A673 (cell line): ENCODE results near the gene CBX8.

Experiments used
- EZH2 ChIP-seq: fragments of 200-600 bp; sonication (generic); IDR thresholded peaks from 2 replicates; pipeline ENCODE4 v1.6.1; 2017; ENCODE audit warnings: borderline replicate concordance, low read depth, mild to moderate bottlenecking, mixed read lengths, antibody characterized with exemption, low read length; ENCODE audit not compliant: poor library complexity, severe bottlenecking
- TF ChIP-seq, protein P1 (sequence below): fragments of 300-800, 200-600 bp; sonication (generic); conservative IDR thresholded peaks from 2 replicates; pipeline ENCODE4 v1.5.1; 2017; ENCODE audit warnings: low read depth, mild to moderate bottlenecking, antibody characterized with exemption, low read length, moderate library complexity, mixed read lengths

DNA sequence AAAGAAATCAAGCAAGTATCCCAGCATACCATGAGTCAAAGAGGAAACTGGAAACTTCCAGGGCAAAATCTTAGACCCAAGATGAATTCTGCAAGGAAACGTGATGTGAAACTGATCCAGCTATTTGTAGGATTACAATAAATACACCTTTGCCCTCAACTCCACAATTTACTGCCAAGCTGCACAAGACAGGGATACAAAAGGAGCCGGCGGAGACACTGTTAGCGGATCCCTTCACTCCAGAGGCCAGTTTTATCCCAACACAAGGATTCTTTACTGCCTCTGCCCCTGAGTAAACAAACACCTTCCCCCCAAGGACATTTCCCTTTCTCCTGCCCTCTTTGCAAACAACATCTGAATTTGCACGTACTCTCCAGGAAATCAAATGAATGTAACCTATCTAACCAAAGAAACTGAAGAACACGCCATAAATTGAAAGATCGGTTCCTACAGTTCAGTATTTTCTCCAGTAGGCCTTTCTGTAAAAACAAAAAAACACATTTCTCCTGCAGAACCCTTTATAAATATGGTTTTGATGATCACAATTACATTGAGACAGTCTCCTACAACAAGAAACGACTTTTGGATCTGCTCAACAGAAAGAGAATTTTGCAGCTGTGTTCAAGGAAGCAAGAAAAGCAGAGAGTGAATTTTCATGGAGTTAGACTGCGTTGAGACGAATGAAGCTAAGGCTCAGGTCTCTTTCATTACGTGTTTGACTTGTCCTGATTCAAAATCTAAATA lies 20.3 kb downstream of the CBX8 start:
- TF ChIP-seq, protein P1, sequence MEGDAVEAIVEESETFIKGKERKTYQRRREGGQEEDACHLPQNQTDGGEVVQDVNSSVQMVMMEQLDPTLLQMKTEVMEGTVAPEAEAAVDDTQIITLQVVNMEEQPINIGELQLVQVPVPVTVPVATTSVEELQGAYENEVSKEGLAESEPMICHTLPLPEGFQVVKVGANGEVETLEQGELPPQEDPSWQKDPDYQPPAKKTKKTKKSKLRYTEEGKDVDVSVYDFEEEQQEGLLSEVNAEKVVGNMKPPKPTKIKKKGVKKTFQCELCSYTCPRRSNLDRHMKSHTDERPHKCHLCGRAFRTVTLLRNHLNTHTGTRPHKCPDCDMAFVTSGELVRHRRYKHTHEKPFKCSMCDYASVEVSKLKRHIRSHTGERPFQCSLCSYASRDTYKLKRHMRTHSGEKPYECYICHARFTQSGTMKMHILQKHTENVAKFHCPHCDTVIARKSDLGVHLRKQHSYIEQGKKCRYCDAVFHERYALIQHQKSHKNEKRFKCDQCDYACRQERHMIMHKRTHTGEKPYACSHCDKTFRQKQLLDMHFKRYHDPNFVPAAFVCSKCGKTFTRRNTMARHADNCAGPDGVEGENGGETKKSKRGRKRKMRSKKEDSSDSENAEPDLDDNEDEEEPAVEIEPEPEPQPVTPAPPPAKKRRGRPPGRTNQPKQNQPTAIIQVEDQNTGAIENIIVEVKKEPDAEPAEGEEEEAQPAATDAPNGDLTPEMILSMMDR: no peak
- no peak for TF ChIP-seq EZH2
